Esophagus muscularis mucosa (tissue), 4 donors: ENCODE measurements around the gene GLA. TPM values are rescaled to one million over a fixed set of nuclear protein-coding genes. Genes with fewer than 3 reads are reported as not detected.

Experiments
- DNase-seq: peaks from one replicate; pipeline ENCODE4 v3.0.0-alpha.2; 2017; ENCODE audit errors: extremely low spot score
- H3K27ac ChIP-seq, 4 donors: fragments of 200-600 bp; sonication (generic); replicated peaks in 1 of 4; 1 replicate in 3 of 4; 2 replicates in 1 of 4; pipeline ENCODE4 v1.5.1; 2016 to 2019; ENCODE audit warnings: mild to moderate bottlenecking in 1 of 4
- H3K27me3 ChIP-seq, 4 donors: fragments of 200-600 bp; sonication (generic); one replicate each; pipeline versions ENCODE4 v1.5.1 to v1.6.0; 2016 to 2019
- H3K36me3 ChIP-seq, 4 donors: fragments of 200-600 bp; sonication (generic); one replicate each; pipeline ENCODE4 v1.5.1; 2016 to 2019
- H3K4me1 ChIP-seq, 4 donors: fragments of 200-600 bp; sonication (generic); one replicate each; pipeline ENCODE4 v1.5.1; 2016 to 2019
- H3K4me3 ChIP-seq, 4 donors: fragments of 200-600 bp; sonication (generic); 1 replicate in 2 of 4; 2 replicates in 2 of 4; pipeline ENCODE4 v1.5.1; 2016 to 2019; ENCODE audit warnings: mild to moderate bottlenecking in 4 of 4, moderate library complexity in 1 of 4
- H3K9me3 ChIP-seq, 4 donors: fragments of 200-600 bp; sonication (generic); 1 replicate in 3 of 4; 2 replicates in 1 of 4; pipeline ENCODE4 v1.5.1; 2016 to 2019
- EP300 ChIP-seq: sonication (generic); formaldehyde crosslinking; IDR thresholded peaks from one replicate; pipeline ENCODE4 v1.6.1; 2017; ENCODE audit warnings: antibody characterized with exemption
- POLR2A ChIP-seq: fragments of 450-650 bp; IDR thresholded peaks from one replicate; pipeline ENCODE4 v1.6.1; 2017; ENCODE audit warnings: antibody characterized with exemption, moderate library complexity, mild to moderate bottlenecking, low read depth
- POLR2AphosphoS5 ChIP-seq, 2 donors: sonication (generic); formaldehyde crosslinking; IDR thresholded peaks; one replicate each; pipeline ENCODE4 v1.6.1; 2017; ENCODE audit warnings: antibody characterized with exemption in 2 of 2
- WGBS: methylation state at CpG from one replicate; pipeline ENCODE4 v1.1.5; 2018; 5-methylcytosine and 5-hydroxymethylcytosine counted together
- intact Hi-C: fragments of 100-400 bp; cut with DNase I; formaldehyde crosslinking; loops from one replicate; pipeline ENCODE4 v1.15.1; 2023
- total RNA-seq, 4 donors: library from RNA; depleted of rRNA; stranded (reverse); fragments of >200 nt; gene quantifications; one replicate each; pipeline versions ENCODE4 v1.1.0 to v1.2.1, GENCODE V29; 2016
- TF ChIP-seq, protein P1 (sequence below), 3 experiments: fragments of 200-600 bp in 2 of 3; fragments of 450-650 bp in 1 of 3; sonication (generic) in 2 of 3; IDR thresholded peaks; one replicate each; pipeline ENCODE4 v1.5.1; 2017 to 2019; ENCODE audit warnings: antibody characterized with exemption in 3 of 3, mild to moderate bottlenecking in 2 of 3, moderate library complexity in 1 of 3

The GLA gene
- total RNA-seq, 4 donors from 2014 or later = 8.7 to 17.7 (median 15.9) TPM

DNA sequence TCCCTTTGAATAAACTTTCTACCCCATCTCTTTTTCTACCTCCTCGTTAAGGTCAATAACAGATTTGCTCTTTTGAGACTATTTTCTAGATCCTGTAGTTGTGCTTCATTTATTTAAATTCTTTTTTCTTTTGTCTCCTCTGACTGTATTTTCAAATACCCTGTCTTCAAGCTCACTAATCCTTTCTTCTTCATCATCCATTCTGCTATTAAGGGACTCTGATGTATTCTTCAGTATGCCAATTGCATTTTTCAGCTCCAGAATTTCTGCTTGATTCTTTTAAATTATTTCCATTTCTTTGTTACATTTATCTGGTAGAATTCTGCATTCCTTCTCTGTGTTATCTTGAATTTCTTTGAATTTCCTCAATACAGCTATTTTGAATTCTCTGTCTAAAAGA is 41.6 kb upstream of the GLA start:
- H3K4me1 ChIP-seq = peaks cover 0 to 4% (median 0%) of the 10 kb centered on the region in 4 donors
- H3K27ac ChIP-seq = no peak overlapping the region
- H3K4me3 ChIP-seq = no peak overlapping the region
- intact Hi-C loops = no loop called here
- TF ChIP-seq, protein P1, sequence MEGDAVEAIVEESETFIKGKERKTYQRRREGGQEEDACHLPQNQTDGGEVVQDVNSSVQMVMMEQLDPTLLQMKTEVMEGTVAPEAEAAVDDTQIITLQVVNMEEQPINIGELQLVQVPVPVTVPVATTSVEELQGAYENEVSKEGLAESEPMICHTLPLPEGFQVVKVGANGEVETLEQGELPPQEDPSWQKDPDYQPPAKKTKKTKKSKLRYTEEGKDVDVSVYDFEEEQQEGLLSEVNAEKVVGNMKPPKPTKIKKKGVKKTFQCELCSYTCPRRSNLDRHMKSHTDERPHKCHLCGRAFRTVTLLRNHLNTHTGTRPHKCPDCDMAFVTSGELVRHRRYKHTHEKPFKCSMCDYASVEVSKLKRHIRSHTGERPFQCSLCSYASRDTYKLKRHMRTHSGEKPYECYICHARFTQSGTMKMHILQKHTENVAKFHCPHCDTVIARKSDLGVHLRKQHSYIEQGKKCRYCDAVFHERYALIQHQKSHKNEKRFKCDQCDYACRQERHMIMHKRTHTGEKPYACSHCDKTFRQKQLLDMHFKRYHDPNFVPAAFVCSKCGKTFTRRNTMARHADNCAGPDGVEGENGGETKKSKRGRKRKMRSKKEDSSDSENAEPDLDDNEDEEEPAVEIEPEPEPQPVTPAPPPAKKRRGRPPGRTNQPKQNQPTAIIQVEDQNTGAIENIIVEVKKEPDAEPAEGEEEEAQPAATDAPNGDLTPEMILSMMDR (IDR thresholded peaks at IDR 0.05) = no peak
- no peak for TF ChIP-seq POLR2A
- TF ChIP-seq POLR2AphosphoS5 (IDR thresholded peaks at IDR 0.05) = no peak
- TF ChIP-seq EP300 = no peak
- no peaks in the 10 kb centered on the region for H3K27me3 ChIP-seq
- no peak for DNase-seq
- H3K9me3 ChIP-seq = no peaks in the 10 kb centered on the region
- WGBS = 92% methylated on average over 1 of the region's 1 CpG
- peaks cover 0 to 25% (median 17%) of the 10 kb centered on the region in 4 donors for H3K36me3 ChIP-seq

DNA sequence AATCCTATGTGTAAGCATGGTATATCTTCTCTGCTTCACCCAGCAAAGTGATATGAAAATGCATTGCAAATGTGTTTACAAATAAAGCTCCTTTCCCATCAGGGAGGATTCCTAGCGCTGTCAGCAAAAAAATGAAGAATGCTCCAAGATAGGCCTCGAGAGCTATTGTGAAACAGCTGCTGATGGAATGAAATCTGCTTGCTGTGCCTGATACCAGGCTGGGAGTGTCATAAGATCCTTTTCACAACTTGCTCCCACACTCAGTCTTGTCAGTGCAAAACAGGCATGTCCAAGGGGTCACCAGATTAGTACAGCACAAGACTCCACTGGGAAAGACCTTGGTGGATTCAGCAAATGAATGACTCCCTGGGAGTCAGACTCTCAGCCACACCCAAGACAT is 34.4 kb upstream of the GLA start:
- Histone ChIP-seq H3K4me1 (no peaks in the 10 kb centered on the region), H3K4me3 (no peak overlapping the region), H3K36me3 (peaks cover 4 to 38% (median 21%) of the 10 kb centered on the region in 4 donors), H3K27ac (no peak overlapping the region), H3K27me3 (no peaks in the 10 kb centered on the region), H3K9me3 (no peaks in the 10 kb centered on the region)
- WGBS = 75% methylated on average over 2 of the region's 2 CpGs
- intact Hi-C loops = no loop called here
- DNase-seq = no peak
- TF ChIP-seq EP300 (no peak), POLR2A (no peak), POLR2AphosphoS5 (IDR thresholded peaks at IDR 0.05) (no peak)
- TF ChIP-seq, protein P1 (IDR thresholded peaks at IDR 0.05) = no peak

DNA sequence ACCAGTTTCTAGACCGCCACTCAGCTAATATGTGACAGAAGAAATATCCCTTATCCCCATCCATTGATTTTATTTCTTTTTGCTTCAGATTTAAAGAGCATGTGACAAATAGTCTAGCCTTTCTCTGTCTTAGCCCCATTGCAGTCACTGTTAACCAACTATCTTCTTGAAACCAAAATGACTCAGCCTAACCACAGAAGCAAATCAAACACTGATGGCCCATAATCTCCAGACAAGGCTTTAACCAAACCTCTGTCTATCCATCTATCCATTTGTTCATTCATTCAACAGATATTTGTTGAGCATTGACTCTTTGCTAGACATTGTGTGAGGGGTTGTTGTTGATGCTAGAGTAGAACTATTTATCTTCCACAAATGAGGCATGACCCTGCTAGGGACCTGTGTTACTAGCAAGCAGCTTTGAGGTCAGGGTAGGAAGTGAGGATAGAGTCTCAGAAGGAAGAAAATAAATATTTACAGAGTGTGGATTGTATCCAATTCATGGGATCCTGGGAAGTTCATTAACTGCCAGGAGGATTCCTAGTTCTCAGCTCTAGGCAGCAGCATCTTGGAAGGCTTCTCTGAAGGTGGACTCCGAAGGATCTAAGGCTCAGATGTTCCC is 22.8 kb upstream of the GLA start:
- intact Hi-C loops = no loop called here
- 79% methylated on average over 2 of the region's 2 CpGs for whole genome bisulfite sequencing
- Histone ChIP-seq H3K4me1 (no peaks in the 10 kb centered on the region), H3K36me3 (peaks cover 0 to 27% (median 12%) of the 10 kb centered on the region in 4 donors), H3K4me3 (no peak overlapping the region), H3K27me3 (no peaks in the 10 kb centered on the region), H3K27ac (no peak overlapping the region), H3K9me3 (peaks cover 0 to 14% (median 0%) of the 10 kb centered on the region in 4 donors)
- DNase-seq = no peak
- TF ChIP-seq EP300 (no peak), POLR2A (no peak), POLR2AphosphoS5 (IDR thresholded peaks at IDR 0.05) (no peak)
- TF ChIP-seq, protein P1 (IDR thresholded peaks at IDR 0.05) = no peak

DNA sequence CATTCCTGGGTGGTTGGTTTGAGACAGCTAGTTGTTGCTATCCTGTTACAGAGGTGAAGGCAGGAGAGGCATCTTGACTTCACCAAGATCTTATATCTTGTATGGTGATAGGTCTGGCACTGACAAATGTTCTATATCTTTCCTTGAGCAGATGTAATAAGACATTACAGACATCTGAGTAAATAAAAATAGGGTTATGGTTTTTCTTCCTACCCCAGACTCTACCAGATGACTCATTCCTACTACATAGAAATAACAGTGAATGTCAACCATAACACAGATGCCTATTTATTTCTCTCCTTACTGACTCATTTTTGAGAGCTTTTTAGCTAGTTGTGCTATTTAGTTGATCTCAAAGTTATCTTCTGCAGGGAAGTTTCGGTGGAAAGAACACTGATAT is 22.2 kb upstream of the GLA start:
- Histone ChIP-seq H3K9me3 (peaks cover 0 to 14% (median 0%) of the 10 kb centered on the region in 4 donors), H3K36me3 (peaks cover 0 to 29% (median 13%) of the 10 kb centered on the region in 4 donors), H3K27ac (no peak overlapping the region), H3K4me1 (no peaks in the 10 kb centered on the region), H3K27me3 (no peaks in the 10 kb centered on the region), H3K4me3 (no peak overlapping the region)
- no peak for DNase-seq
- WGBS = 95% methylated on average over 1 of the region's 1 CpG
- intact Hi-C loops = no loop called here
- TF ChIP-seq POLR2A (no peak), EP300 (no peak), POLR2AphosphoS5 (IDR thresholded peaks at IDR 0.05) (no peak)
- TF ChIP-seq, protein P1 (IDR thresholded peaks at IDR 0.05) = no peak

DNA sequence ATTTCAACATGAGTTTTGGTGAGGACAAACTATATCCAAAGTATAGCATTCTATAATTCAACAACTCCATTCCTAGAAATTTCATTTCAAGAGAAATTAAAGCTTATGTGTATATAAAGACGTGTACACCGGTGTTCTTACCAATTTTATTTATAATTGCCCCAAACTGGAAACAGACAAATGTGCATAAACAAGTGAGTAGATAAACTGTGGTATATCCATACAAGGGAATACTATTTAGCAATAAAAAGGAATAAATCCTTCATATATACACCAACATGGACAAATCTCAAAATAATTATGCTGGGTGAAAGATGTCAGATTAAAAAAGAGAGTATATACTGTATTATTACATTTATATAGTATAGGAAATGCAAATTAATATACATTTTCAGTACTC is 20.2 kb upstream of the GLA start:
- Histone ChIP-seq H3K27me3 (no peaks in the 10 kb centered on the region), H3K9me3 (peaks cover 0 to 14% (median 0%) of the 10 kb centered on the region in 4 donors), H3K4me3 (no peak overlapping the region), H3K36me3 (peaks cover 0 to 48% (median 18%) of the 10 kb centered on the region in 4 donors), H3K4me1 (no peaks in the 10 kb centered on the region), H3K27ac (no peak overlapping the region)
- TF ChIP-seq POLR2A (no peak), POLR2AphosphoS5 (IDR thresholded peaks at IDR 0.05) (no peak), EP300 (no peak)
- TF ChIP-seq, protein P1 (IDR thresholded peaks at IDR 0.05) = no peak
- no peak for DNase-seq
- intact Hi-C loops = no loop called here
- 81% methylated on average over 2 of the region's 2 CpGs for WGBS
